A673 (cell line): ENCODE measurements around the gene RNF123.

Experiments
- EZH2 ChIP-seq: fragments of 200-600 bp; sonication (generic); IDR thresholded peaks from 2 replicates; pipeline ENCODE4 v1.6.1; 2017; ENCODE audit warnings: borderline replicate concordance, low read depth, mild to moderate bottlenecking, mixed read lengths, antibody characterized with exemption, low read length; ENCODE audit not compliant: poor library complexity, severe bottlenecking
- TF ChIP-seq, protein P1 (sequence below): fragments of 300-800, 200-600 bp; sonication (generic); conservative IDR thresholded peaks from 2 replicates; pipeline ENCODE4 v1.5.1; 2017; ENCODE audit warnings: low read depth, mild to moderate bottlenecking, antibody characterized with exemption, low read length, moderate library complexity, mixed read lengths

GRCh38 chr3:49669352-49669751 is 20.0 kb upstream of the RNF123 start:
- TF ChIP-seq, protein P1, sequence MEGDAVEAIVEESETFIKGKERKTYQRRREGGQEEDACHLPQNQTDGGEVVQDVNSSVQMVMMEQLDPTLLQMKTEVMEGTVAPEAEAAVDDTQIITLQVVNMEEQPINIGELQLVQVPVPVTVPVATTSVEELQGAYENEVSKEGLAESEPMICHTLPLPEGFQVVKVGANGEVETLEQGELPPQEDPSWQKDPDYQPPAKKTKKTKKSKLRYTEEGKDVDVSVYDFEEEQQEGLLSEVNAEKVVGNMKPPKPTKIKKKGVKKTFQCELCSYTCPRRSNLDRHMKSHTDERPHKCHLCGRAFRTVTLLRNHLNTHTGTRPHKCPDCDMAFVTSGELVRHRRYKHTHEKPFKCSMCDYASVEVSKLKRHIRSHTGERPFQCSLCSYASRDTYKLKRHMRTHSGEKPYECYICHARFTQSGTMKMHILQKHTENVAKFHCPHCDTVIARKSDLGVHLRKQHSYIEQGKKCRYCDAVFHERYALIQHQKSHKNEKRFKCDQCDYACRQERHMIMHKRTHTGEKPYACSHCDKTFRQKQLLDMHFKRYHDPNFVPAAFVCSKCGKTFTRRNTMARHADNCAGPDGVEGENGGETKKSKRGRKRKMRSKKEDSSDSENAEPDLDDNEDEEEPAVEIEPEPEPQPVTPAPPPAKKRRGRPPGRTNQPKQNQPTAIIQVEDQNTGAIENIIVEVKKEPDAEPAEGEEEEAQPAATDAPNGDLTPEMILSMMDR: no peak
- TF ChIP-seq EZH2: no peak
